Esophagus squamous epithelium (tissue), 5 donors: ENCODE results near the gene FRYL. TPM values are rescaled to one million over a fixed set of nuclear protein-coding genes. Genes with fewer than 3 reads are reported as not detected.

Experiments used
- DNase-seq: peaks from one replicate; lab custom pipeline; 2025; lab: John Stamatoyannopoulos, UW
- H3K27ac ChIP-seq, 4 donors: fragments of 200-600 bp; sonication (generic); one replicate each; pipeline ENCODE4 v1.5.1; 2016 to 2019; ENCODE audit warnings: mild to moderate bottlenecking in 1 of 4
- H3K27me3 ChIP-seq, 4 donors: fragments of 200-600 bp; sonication (generic); 1 replicate in 3 of 4; 2 replicates in 1 of 4; pipeline versions ENCODE4 v1.5.1 to v1.6.0; 2017 to 2021; ENCODE audit warnings: antibody characterized with exemption in 1 of 4
- H3K36me3 ChIP-seq, 3 donors: fragments of 200-600 bp; sonication (generic); one replicate each; pipeline ENCODE4 v1.5.1; 2016 to 2019
- H3K4me1 ChIP-seq, 3 donors: fragments of 200-600 bp; sonication (generic); one replicate each; pipeline ENCODE4 v1.5.1; 2017 to 2019
- H3K4me3 ChIP-seq, 4 donors: fragments of 200-600 bp; sonication (generic); 1 replicate in 3 of 4; 2 replicates in 1 of 4; pipeline ENCODE4 v1.5.1; 2016 to 2019; ENCODE audit warnings: mild to moderate bottlenecking in 2 of 4, moderate library complexity in 1 of 4
- H3K9me3 ChIP-seq, 3 donors: fragments of 200-600 bp; sonication (generic); one replicate each; pipeline ENCODE4 v1.5.1; 2016 to 2019
- POLR2A ChIP-seq, 4 donors: fragments of 450-650 bp; IDR thresholded peaks; one replicate each; pipeline ENCODE4 v1.6.1; 2017; ENCODE audit warnings: antibody characterized with exemption in 4 of 4, mild to moderate bottlenecking in 4 of 4, moderate library complexity in 3 of 4
- WGBS, 2 donors: methylation state at CpG; one replicate each; pipeline ENCODE4 v1.1.5; 2018; 5-methylcytosine and 5-hydroxymethylcytosine counted together
- intact Hi-C: fragments of 100-400 bp; cut with DNase I; formaldehyde crosslinking; loops from one replicate; pipeline ENCODE4 v1.15.0; 2022
- small RNA-seq, 4 donors: library from RNA; depleted of rRNA; stranded (forward); fragments of <200 nt; gene quantifications; one replicate each; pipeline ENCODE3, GENCODE V24; 2016
- total RNA-seq, 4 donors: library from RNA; depleted of rRNA; stranded (reverse); fragments of >200 nt; gene quantifications; one replicate each; pipeline ENCODE4 v1.1.0, GENCODE V29; 2016
- TF ChIP-seq, protein P1 (sequence below), 6 experiments: fragments of 450-650 bp in 4 of 6; fragments of 200-600 bp in 2 of 6; sonication (generic) in 2 of 6; IDR thresholded peaks; one replicate each; pipeline ENCODE4 v1.5.1; 2016 to 2019; ENCODE audit warnings: antibody characterized with exemption in 6 of 6, mild to moderate bottlenecking in 4 of 6, moderate library complexity in 4 of 6
- donor health status: DM: yes; HTN: yes; CAD: no.

FRYL gene
- total RNA-seq, 4 donors from 2014 or later: 26.1 to 69.6 (median 38.1) TPM

DNA sequence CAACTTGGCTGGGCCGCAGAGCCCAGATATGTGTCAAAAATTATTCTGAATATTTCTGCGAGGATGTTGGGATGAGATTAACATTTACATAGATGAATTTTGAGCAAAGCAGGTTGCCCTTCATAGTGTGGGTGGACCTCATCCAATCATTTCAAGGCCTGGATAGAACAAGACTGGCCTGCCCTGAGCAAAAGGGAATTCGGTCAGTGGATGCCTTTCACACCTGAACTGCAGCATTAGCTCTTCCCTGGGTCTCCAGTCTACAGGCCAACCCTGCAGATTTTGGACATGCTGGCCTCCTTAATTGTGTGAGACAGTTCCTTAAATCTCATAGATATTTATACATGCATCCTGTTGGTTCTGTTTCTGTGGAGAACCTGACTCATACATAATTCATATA lies 329.3 kb downstream of the FRYL start:
- H3K27me3 ChIP-seq: no peaks in the 10 kb centered on the region
- TF ChIP-seq, protein P1, sequence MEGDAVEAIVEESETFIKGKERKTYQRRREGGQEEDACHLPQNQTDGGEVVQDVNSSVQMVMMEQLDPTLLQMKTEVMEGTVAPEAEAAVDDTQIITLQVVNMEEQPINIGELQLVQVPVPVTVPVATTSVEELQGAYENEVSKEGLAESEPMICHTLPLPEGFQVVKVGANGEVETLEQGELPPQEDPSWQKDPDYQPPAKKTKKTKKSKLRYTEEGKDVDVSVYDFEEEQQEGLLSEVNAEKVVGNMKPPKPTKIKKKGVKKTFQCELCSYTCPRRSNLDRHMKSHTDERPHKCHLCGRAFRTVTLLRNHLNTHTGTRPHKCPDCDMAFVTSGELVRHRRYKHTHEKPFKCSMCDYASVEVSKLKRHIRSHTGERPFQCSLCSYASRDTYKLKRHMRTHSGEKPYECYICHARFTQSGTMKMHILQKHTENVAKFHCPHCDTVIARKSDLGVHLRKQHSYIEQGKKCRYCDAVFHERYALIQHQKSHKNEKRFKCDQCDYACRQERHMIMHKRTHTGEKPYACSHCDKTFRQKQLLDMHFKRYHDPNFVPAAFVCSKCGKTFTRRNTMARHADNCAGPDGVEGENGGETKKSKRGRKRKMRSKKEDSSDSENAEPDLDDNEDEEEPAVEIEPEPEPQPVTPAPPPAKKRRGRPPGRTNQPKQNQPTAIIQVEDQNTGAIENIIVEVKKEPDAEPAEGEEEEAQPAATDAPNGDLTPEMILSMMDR (IDR thresholded peaks at IDR 0.05): no peak
- no peak for TF ChIP-seq POLR2A (IDR thresholded peaks at IDR 0.05)
- H3K9me3 ChIP-seq: no peaks in the 10 kb centered on the region
- no peak overlapping the region for H3K4me3 ChIP-seq
- intact Hi-C loops: no loop called here
- H3K36me3 ChIP-seq: no peaks in the 10 kb centered on the region
- H3K4me1 ChIP-seq: no peaks in the 10 kb centered on the region
- no peak overlapping the region for H3K27ac ChIP-seq
- no peak for DNase-seq
- WGBS, 2 donors: 87 to 98% methylated on average over 3 of the region's 3 CpGs

DNA sequence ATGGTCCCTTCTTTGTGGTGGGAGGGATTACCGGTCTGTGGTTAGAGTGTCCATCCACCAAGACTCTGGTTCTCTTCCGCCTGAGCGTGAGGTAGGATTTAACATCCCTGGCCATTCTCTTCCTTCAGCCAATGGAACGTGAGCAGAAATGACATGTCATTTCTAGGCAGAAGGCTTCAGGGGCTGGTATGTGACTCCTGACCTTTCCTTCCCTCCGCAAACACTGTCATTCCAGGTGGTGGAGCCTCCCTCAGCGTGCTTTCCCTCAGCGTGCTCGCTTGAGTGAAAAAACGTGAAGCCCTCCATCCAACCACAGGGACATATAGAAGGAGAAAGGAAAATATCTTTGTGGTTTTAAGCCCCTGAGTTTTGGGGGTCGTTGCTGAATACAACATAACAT lies 330.9 kb downstream of the FRYL start:
- Histone ChIP-seq H3K4me1 (no peaks in the 10 kb centered on the region), H3K36me3 (no peaks in the 10 kb centered on the region), H3K4me3 (no peak overlapping the region), H3K27ac (no peak overlapping the region), H3K9me3 (no peaks in the 10 kb centered on the region), H3K27me3 (no peaks in the 10 kb centered on the region)
- intact Hi-C loops: no loop called here
- DNase-seq: no peak
- WGBS, 2 donors: 80 to 86% methylated on average over 6 to 10 of the region's 10 CpGs
- TF ChIP-seq, protein P1 (IDR thresholded peaks at IDR 0.05): no peak
- TF ChIP-seq POLR2A (IDR thresholded peaks at IDR 0.05): no peak

Small RNA genes within 50 kb of the gene (small RNA-seq; reads per million reads assigned to genes)
- 0 reads per million in 4 donors for gene RNU5E-3P

Other genes with a start within 250 kb of the FRYL start
- gene OCIAD1, start 50.8 kb upstream of the FRYL start, total RNA-seq: 10 to 100 TPM; 63.3 to 97.7 (median 77.8) TPM
- 10 to 100 TPM; 16.2 to 30.8 (median 17.5) TPM for gene OCIAD2, start 126.5 kb upstream of the FRYL start, total RNA-seq
- gene CWH43, start 206.0 kb upstream of the FRYL start, total RNA-seq: 10 to 100 TPM; 11.6 to 38.0 (median 20.8) TPM